Endothelial cell of umbilical vein (primary cell): ENCODE results near the gene SNX30. TPM values are rescaled to one million over a fixed set of nuclear protein-coding genes. Genes with fewer than 3 reads are reported as not detected.

Experiments used
- BruUV-seq: library from RNA; stranded (reverse); fragments of 400-500 nt; replicated peaks from 2 replicates; lab custom pipeline; 2021; lab: Mats Ljungman, UMichigan
- CTCF ChIA-PET: fragments of 300-600, 350-600 bp; sonication (Branson Sonifier 250); formaldehyde crosslinking; loops from one replicate; lab custom pipeline; 2021; ENCODE audit warnings: antibody characterized with exemption, inconsistent platforms; lab: Charles Lee
- POLR2A ChIA-PET: fragments of 300-600, 350-600 bp; sonication (Branson Sonifier 250); formaldehyde crosslinking; loops from one replicate; lab custom pipeline; 2021; ENCODE audit warnings: antibody characterized with exemption, inconsistent platforms; lab: Charles Lee
- DNase-seq: peaks from one replicate; pipeline ENCODE4 v3.0.0-alpha.2; 2011; ENCODE audit warnings: low read depth, low spot score
- FAIRE-seq: peaks from 2 replicates; lab custom pipeline; 2011; peaks lifted over from hg19 to GRCh38; lab: Jason Lieb, UNC
- H2AFZ ChIP-seq: 2 replicates; pipeline ENCODE4 v1.6.0; 2012; ENCODE audit warnings: low read depth, low read length, control low read depth, inconsistent platforms
- H3K27ac ChIP-seq: 2 replicates; pipeline ENCODE4 v1.5.1; 2011; ENCODE audit warnings: low read depth, mild to moderate bottlenecking, control low read depth, low read length, moderate library complexity; ENCODE audit not compliant: insufficient read depth
- H3K27me3 ChIP-seq, 2 experiments: 2 replicates each; pipeline versions ENCODE4 v1.6.0 to v1.6.1; 2011; ENCODE audit warnings: low read length in 2 of 2, mixed read lengths in 1 of 2; ENCODE audit not compliant: control insufficient read depth in 2 of 2, insufficient read depth in 2 of 2
- H3K36me3 ChIP-seq, 2 experiments: 2 replicates in 1 of 2; 3 replicates in 1 of 2; pipeline ENCODE4 v1.5.1; 2011; ENCODE audit warnings: low read length in 2 of 2, mild to moderate bottlenecking in 1 of 2, moderate library complexity in 1 of 2; ENCODE audit not compliant: control insufficient read depth in 2 of 2, insufficient read depth in 2 of 2; ENCODE audit errors: extremely low read depth in 1 of 2
- H3K4me1 ChIP-seq: 3 replicates; pipeline ENCODE4 v1.5.1; 2011; ENCODE audit warnings: mild to moderate bottlenecking, low read length; ENCODE audit not compliant: control insufficient read depth, insufficient read depth; ENCODE audit errors: extremely low read depth
- H3K4me2 ChIP-seq: 2 replicates; pipeline ENCODE4 v1.6.1; 2011; ENCODE audit warnings: low read length, control low read depth, mixed read lengths; ENCODE audit not compliant: insufficient read depth
- H3K4me3 ChIP-seq, 3 experiments: fragments of 200-600 bp in 1 of 3; sonication (generic), shearing (Covaris generic) in 1 of 3; replicated peaks in 1 of 3; 2 replicates each; pipeline ENCODE4 v1.5.1; 2011 to 2016; ENCODE audit warnings: control low read depth in 3 of 3, low read length in 3 of 3, mild to moderate bottlenecking in 2 of 3, inconsistent platforms in 1 of 3, low read depth in 1 of 3, moderate library complexity in 1 of 3; ENCODE audit not compliant: insufficient read depth in 1 of 3
- H3K79me2 ChIP-seq: 2 replicates; pipeline ENCODE4 v1.6.0; 2012; ENCODE audit warnings: low read length, inconsistent platforms; ENCODE audit not compliant: control insufficient read depth, insufficient read depth
- H3K9ac ChIP-seq: replicated peaks from 2 replicates; pipeline ENCODE3; 2011; ENCODE audit warnings: low read length, control low read depth; ENCODE audit not compliant: insufficient read depth; ENCODE audit errors: extremely low read depth
- H3K9me1 ChIP-seq: replicated peaks from 3 replicates; pipeline ENCODE4 v1.6.0; 2011; ENCODE audit warnings: mild to moderate bottlenecking, low read length; ENCODE audit not compliant: control insufficient read depth, insufficient read depth; ENCODE audit errors: extremely low read depth
- H3K9me3 ChIP-seq: replicated peaks from 2 replicates; pipeline ENCODE4 v1.5.1; 2012; ENCODE audit warnings: low read length, inconsistent platforms; ENCODE audit not compliant: control insufficient read depth, insufficient read depth
- H4K20me1 ChIP-seq: replicated peaks from 2 replicates; pipeline ENCODE3; 2011; ENCODE audit warnings: mild to moderate bottlenecking, low read length; ENCODE audit not compliant: control insufficient read depth, insufficient read depth; ENCODE audit errors: extremely low read depth
- POLR2A ChIP-seq: IDR thresholded peaks from 2 replicates; pipeline ENCODE4 v1.6.1; 2012; ENCODE audit warnings: low read depth, mild to moderate bottlenecking, control low read depth, low read length
- POLR2AphosphoS5 ChIP-seq: IDR thresholded peaks from 2 replicates; pipeline ENCODE4 v1.6.1; 2012; ENCODE audit warnings: low read depth, mild to moderate bottlenecking, control low read depth, low read length, moderate library complexity; ENCODE audit not compliant: insufficient read depth
- dilution Hi-C: fragments of 300-500 bp; cut with MboI; formaldehyde crosslinking; loops from one replicate; pipeline ENCODE4 v1.15.0; 2019; ENCODE audit warnings: low sequenced_read_pairs; ENCODE audit not compliant: extremely low pct_ligation_motif_present
- intact Hi-C: fragments of 100-400 bp; cut with micrococcal nuclease; formaldehyde crosslinking; loops from one replicate; pipeline ENCODE4 v1.10.0; 2022
- polyA plus RNA-seq, 4 experiments: library from polyadenylated mRNA; depleted of rRNA in 3 of 4; stranded (reverse) in 3 of 4; unstranded in 1 of 4; fragments of >200 nt; gene quantifications; 2 replicates each; pipeline versions ENCODE4 v1.2.1 to v1.2.3, GENCODE V29; 2011 to 2012; ENCODE audit warnings: missing spikeins in 1 of 4
- total RNA-seq: library from RNA; stranded (reverse); gene quantifications from 2 replicates; pipeline ENCODE4 v1.2.3, GENCODE V29; 2021
- TF ChIP-seq, protein P1 (sequence below), 2 donors: IDR thresholded peaks; 1 replicate in 1 of 2; 2 replicates in 1 of 2; pipeline ENCODE4 v1.5.1; 2011; ENCODE audit warnings: low read length in 2 of 2, mild to moderate bottlenecking in 2 of 2, moderate library complexity in 2 of 2, control low read depth in 1 of 2, inconsistent platforms in 1 of 2, low read depth in 1 of 2; ENCODE audit not compliant: insufficient read depth in 1 of 2; ENCODE audit errors: extremely low read depth in 1 of 2
- TF ChIP-seq, protein P2 (sequence below): IDR thresholded peaks from 2 replicates; pipeline ENCODE4 v1.6.1; 2011; ENCODE audit not compliant: insufficient read depth, insufficient read length

Gene SNX30
- total and polyA plus RNA-seq, 2 donors (not counting 3 experiments of a cell fraction or from before 2014, with no cell fraction given) = 2.8 to 6.3 TPM

DNA sequence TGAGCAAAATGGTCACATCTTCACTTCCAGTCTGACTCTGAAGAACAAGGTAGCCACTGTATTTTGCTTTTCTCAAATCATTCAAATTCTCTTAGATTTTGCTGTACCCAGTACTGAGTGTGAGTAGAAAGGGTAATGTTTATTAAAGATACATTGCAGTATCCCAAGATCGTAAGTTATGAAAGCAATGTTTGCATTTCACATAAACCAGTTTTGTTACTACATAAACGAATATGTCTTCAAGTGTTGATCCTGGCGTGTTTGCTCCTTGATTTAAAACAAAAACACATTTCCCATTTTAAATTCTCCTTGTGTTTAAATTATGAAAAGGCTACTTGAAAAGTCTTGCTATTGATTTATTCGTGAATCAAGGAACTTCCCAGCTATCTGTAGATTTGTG is 22.0 kb downstream of the SNX30 start:
- DNase-seq (no peak), FAIRE-seq (no peak)
- H3K9me1 ChIP-seq = no peaks in the 10 kb centered on the region
- TF ChIP-seq, protein P1, sequence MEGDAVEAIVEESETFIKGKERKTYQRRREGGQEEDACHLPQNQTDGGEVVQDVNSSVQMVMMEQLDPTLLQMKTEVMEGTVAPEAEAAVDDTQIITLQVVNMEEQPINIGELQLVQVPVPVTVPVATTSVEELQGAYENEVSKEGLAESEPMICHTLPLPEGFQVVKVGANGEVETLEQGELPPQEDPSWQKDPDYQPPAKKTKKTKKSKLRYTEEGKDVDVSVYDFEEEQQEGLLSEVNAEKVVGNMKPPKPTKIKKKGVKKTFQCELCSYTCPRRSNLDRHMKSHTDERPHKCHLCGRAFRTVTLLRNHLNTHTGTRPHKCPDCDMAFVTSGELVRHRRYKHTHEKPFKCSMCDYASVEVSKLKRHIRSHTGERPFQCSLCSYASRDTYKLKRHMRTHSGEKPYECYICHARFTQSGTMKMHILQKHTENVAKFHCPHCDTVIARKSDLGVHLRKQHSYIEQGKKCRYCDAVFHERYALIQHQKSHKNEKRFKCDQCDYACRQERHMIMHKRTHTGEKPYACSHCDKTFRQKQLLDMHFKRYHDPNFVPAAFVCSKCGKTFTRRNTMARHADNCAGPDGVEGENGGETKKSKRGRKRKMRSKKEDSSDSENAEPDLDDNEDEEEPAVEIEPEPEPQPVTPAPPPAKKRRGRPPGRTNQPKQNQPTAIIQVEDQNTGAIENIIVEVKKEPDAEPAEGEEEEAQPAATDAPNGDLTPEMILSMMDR (IDR thresholded peaks at IDR 0.05; ENCODE audit: extremely low read depth in 1 of 2, insufficient read depth in 1 of 2, low read depth in 1 of 2, low read length in 2 of 2) = no peak
- TF ChIP-seq POLR2AphosphoS5 = no peak
- no peak for TF ChIP-seq POLR2A
- TF ChIP-seq, protein P2, sequence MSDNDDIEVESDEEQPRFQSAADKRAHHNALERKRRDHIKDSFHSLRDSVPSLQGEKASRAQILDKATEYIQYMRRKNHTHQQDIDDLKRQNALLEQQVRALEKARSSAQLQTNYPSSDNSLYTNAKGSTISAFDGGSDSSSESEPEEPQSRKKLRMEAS = no peak
- no peaks in the 10 kb centered on the region for H3K79me2 ChIP-seq
- POLR2A ChIA-PET = no interaction called here
- H3K4me2 ChIP-seq = no peak overlapping the region
- no peaks in the 10 kb centered on the region for H3K27me3 ChIP-seq
- intact Hi-C loops = no loop called here
- H3K9me3 ChIP-seq = no peaks in the 10 kb centered on the region
- no TSS peak for BruUV-seq
- no peak overlapping the region for H3K9ac ChIP-seq
- H2AFZ ChIP-seq = no peak overlapping the region
- no peaks in the 10 kb centered on the region for H3K36me3 ChIP-seq
- no peaks in the 10 kb centered on the region for H3K4me1 ChIP-seq
- dilution Hi-C loops = no loop called here
- H4K20me1 ChIP-seq = no peaks in the 10 kb centered on the region
- no peak overlapping the region for H3K27ac ChIP-seq
- CTCF ChIA-PET = interaction anchor here (2.0 kb wide), 1 partner anchor 9 kb away, joined by 6 read pairs; no protein-coding TSS in a partner anchor
- H3K4me3 ChIP-seq = no peak overlapping the region
